HG02588 (cell line): Measurements from ENCODE around the gene CFLAR.
"Not testable (repeated sequence)": the region's sequence is repeated elsewhere in the genome, so short reads cannot be mapped to it uniquely, and the experiment has no call there.

Experiments used
- ATAC-seq: cut with Tn5 transposase; IDR thresholded peaks from one replicate; pipeline ENCODE4 v1.9.1; 2021; ENCODE audit warnings: mild to moderate bottlenecking, moderate library complexity; ENCODE audit not compliant: unreplicated experiment

The CFLAR gene

DNA sequence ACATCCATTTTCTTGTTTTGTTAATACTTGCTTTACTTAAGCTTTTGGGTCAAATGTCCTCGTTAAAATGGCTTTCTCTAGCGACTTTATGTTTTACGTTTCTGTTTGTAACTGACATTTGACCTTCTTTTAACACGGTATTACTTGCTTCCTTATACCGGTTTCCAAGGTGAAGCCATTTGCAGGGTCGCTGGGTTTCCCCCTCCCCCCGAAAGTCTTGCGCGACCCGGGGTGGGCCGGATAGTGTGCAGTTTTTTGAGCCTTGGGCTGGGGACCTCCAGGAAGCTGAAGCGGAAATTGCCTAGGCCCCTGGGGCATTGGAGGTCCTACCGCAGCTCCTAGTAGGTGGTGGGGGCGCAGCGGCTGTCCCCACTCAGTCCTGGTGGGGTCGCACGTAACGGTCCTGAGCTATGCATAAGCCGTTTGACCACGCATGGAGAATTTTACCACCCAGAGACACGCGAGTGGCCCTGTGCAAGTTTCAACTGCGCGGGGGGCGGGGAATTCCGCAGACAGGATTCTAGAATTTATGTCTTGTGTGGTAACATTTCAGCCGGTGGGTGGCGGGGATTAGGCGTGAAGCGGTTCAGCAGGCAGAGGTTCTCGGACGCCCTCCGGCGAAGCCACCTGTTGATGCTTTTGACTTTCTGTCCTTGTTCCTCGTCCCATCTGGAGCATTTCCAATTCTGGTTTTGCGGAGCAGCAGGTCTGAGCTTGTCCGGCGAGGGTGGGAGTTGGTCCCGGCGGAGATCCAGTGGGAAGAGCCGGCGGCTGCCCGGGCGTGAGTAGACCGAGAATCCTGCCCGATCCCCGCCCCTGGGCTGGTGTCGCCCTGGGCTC is 2.4 kb downstream of the CFLAR start:
- ATAC-seq: peak; percentile 41

DNA sequence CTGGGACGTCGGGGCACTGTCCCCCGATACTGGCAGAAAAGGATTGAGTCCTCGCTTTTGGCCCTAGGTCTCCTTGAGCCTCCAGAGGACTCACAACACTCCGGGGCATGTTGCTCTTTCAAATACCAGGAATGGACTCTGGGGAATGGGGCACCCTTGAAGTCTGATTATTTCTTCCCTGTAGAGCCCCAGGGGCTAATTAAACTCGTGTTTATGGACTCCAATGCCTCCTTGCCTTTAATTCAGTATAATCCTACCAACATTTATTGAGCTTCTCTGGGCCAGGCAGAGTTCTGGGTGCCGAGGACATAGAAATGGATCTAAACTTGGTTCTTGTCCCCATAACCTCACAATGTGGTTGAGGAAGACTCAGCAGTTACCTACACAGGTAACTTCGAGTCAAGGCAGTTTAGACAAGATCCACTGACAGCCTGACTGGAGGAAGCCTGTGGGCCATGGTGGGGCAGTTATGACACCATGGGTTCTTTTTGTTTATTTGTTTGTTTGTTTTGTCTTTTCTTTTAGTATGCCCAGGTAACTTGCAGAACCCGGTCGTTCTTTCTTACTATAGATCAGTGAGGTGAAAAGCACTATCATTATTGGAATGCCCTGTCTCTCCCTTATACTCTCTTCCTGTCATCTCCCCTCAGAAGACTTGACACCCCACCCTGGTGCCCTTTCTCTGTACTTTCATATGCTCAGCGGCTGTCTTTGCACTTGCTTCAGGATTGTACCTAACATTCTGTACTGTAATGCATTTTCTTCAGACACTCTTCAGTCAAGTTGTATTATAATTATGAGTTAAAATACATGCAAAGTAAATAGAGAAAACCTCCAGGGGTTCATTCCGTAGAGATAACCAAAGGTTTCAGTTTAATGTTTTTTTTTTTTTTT is 3.2 kb downstream of the CFLAR start:
- ATAC-seq: no peak

DNA sequence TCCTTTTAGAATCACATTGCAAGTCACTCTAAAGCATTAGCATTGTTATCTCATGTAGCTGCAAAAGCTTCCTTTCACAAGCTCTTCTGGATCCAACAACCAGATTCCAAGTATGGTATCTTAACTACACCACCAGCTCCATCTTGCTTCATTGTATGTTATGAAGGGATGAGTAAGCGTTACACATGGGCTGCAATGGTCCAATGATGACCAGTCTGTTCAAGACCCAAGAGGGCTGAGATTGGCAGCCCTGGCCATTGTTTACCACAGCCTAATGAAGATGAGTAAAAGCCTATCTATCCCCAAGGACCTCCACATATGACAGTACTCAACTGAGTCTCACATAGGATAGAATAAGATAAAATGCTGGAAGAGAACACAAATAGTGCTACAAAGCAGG is 6.3 kb downstream of the CFLAR start:
- no peak for ATAC-seq

DNA sequence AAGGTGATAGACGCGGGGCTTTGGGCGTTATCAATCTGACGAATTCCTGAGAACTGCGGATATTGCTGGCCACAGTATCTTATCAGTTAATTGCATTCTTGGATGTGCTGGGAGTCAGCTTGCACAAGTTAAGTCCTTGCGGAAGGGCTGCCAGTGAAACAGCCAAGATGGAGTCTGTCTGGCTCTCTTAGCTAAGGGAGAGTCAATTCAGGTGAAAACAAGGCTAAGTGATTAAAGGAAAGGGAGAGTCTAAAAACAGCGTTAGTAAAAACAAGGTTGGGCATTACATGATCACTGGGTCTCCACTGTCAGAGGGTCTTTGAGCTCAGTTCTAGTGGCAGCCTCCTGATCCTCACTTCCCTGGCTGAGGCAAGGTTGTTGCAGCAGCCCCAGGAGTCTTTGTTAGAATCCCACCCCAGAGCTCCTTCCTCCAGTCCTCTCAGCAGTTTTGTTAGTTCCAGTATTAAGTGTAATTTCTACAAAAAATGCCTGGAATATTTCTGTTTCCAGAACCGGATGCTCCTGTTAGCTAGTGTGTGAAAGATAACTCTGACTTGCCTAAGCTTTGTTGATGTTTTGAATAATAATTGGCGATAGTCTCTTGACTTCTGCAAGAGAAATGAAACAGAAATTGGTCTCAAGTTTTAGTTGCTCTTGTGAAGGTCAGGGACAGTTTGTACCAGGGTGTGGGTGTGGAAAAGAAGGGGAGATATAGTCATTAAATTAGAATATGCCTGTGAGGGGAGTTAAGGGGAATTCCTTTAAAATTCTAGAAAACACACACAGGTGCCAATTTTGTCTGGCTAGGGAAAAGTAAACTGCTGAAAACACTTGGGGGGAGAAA is 10.6 kb downstream of the CFLAR start:
- ATAC-seq: peak; percentile 24

DNA sequence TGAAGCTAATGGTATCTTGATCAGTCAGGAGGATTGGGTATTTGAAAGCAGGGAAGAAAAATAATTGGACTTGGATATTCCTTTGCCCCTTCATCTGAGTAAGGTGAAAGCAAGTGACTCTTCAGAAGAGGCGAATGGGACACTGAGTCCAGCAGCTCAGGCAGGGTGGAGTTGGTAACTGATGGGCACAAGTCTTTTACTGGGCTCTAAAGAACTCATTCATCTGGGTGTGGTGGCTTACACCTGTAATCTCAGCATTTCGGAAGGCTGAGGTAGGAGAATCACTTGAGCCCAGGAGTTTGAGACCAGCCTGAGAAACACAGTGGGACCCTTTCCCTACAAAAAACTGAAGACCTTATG is 11.2 kb downstream of the CFLAR start:
- no peak for ATAC-seq

DNA sequence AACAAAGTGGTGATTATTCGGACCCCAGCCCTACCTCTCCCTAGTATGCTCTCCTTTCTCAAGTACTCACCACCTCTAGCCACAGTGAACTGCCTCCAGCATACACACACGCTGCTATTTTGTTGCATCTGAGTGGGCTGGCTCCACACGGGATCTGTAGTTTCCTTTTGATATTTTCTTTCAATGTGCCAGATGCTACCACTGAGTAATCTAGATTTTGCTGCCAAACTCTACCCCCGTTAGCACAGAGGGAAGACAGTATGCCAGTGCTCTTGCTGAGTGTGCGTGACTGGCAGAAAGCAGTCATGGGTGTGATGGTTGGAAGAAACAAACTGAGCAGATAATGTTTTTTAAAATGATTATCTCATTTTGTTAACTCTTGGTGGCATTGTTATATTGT is 11.6 kb downstream of the CFLAR start:
- ATAC-seq: no peak

DNA sequence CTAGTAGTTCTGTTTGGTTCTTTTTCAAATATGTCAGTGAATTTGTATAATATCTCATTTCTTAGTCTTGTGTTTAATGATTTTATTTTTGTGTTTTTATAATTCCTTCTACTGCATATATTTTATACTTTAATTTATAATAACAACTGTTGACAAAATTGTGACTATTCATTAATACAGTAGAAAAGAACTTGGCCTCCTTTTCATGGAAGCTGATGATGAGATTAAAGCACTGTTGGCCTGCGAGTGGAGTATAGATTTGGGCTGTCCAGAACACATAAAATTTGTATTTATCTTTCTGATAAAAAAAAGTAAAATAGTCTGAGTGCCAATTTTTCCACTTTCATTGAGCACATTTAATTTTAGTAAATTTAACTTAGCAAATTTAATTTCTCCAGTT is 12.1 kb downstream of the CFLAR start:
- no peak for ATAC-seq

DNA sequence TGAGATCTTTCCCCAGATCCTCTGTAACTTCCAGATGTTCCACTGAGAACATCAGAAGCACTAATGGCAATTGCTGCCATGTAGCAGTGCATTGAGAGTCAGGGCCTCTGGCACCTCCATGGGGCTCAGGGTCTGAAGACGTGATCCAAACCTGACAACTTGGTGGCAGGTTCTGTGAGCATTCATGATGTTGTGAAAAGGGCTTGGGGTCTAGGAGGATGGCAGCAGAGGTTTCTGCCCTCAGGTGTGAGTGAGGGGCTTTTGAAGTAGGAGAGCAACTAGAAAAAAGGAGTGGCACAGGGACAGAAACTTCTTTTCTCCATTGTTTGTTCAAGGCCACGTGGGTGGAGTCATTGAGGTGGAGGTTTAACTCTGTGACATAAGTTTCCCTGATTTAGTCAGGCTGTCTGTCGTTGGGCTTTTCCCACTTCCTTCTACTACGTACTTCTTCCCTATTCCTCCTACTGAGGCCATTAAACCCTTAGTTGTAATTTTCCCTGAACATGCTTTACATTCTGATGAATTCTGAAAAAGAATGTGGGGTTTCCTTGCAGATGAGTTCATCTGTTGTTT is 13.1 kb downstream of the CFLAR start:
- ATAC-seq: no peak

DNA sequence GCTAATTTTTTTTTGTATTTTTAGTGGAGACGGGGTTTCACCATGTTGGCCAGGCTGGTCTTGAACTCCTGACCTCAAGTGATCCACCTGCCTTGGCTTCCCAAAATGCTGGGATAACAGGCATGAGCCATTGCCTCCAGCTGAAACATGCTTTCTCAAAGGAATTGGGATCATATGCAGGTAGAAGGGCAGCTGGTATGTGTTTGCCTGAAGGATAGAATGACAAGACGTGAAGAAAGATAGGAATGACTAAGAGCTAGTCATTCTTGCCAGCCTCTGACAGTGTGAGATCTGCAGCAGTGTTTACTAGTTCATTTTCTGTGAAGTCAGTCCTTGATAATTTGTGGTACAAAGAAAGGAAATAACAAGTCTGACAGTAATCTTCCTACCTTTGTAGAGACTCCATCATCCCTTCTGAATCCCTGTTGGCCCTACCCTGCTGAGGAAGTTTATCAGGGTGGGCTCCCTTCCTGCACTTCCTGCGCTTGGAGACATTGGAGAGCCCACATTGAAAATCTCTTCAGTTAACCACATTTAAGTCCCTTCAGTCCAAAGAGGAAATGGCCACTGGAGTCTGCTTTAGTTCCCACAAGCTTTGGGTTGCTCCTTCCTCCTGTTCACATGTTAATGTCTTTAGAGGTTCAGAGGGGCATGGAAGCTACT is 14.7 kb downstream of the CFLAR start:
- ATAC-seq: no peak

DNA sequence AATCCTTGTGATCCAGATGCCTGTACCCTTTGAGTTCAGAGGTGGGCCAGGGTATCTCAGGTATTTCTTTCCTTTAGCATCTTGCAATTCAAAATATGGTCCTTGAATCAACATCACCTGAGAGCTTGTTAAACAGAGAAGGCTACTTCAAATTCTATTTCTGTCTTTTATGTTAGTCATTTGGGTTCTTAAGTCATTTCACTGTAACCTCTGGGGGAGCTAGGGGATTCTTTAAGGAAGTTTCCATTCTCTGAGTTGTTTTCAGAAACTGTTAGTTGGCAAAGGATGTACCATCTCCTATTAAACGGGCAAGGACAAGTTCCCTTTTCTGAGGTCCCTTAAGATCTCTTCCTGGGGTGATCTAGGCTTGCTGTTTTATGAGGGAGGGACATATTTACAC is 16.6 kb downstream of the CFLAR start:
- ATAC-seq: no peak

DNA sequence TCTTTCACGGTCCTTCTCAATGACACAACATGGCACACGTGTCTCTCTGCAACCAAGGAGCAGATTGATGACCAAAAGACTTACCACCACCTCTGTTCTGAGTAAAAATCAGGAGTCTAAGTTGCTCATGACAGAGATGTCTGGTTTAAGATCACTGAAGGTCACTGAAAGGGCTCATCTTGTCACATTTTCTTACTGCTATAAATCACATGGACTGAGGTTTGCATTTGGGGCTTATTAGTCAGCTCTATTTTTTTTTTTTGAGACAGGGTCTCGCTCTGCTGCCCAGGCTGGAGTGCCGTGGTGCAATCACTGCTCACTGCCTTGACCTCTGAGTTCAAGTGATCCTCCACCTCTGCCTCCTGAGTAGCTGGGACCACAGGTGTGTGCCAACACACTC is 19.4 kb downstream of the CFLAR start:
- no peak for ATAC-seq

DNA sequence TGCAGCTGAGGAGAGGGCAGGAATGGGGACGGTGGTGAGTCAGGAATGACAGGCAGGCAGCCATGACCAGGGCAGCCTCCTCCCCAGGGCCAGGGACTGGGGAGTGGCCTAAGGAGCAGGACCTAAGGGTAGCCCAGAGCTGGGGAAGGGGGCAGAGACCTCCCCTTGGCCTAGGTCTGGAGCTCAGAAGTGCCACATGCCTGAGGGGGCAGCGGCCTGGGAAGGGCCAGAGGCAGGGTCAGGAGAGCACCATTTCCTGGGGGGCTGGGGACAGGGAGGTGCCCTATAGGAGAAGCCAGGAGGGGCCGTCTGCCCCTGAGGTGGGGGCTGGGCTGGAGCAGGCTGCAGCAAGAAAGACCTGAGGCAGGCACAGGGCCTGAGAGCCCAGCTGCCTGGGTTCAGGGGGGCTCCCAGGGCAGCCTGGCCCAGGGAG is 20.9 kb downstream of the CFLAR start:
- no peak for ATAC-seq

DNA sequence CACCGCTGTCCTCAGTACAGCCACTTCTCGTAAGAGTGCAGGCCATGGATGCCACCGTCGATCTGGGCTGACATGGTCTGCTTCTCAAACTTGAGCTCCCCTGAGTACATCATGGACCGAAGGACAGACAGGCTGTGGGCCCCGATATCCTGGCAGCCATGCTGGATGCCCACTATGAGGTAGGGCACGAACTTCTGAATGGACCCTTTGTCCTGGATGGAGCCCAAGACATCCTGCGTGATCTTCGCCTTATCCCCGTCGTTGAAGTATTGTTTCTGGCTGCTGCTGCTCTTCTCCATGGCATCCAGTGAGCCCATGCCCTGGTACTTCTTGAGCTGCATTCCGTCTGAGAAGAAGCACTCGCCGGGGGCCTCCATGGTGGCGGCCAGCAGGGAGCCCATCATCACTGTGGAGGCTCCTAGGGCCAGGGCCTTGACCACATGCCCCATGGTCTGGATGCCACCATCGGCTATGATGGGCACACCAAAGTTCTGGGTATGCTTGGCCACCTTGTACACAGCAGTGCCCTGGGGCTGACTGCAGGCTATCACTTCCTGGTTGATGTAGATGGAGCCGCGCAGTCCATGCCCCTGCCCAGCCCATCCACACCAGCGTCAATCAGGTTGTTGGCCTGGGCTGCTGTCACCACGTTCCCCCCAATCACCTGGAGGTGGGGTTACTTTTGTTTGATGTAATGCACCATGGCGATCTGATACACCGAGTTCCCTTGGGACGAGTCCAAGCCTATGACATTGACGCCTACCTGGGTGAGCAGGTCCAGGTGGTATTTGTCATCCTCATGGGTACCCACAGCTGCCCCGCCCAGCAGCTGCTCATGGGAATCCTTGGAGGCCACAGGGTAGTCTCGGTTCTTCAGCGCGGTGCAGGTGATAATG is 21.8 kb downstream of the CFLAR start:
- no peak for ATAC-seq

DNA sequence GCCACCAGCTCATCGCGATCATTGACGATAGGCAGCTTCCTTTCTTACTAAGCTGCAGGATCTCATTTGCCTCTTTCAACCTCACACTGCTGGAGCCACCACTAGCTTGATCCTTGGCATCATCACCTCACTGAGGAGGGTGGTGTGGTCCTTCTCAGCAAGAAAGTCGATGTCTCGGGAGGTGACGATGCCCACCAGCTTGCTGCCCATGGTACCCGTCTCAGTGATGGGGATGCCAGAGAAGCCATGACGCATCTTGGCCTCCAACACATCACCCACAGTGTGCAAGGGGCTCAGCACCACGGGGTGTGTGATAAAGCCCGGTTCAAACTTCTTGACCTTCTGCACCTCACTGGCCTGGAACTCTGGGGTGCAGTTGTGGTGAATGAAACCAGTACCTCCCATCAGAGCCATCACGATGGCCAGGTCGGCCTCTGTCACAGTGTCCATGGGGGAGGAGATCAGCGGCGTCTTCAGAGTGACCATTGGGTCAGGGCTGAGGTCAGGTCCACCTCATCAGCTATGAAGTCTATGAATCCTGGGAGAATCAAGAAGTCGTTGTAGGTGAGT is 22.5 kb downstream of the CFLAR start:
- no peak for ATAC-seq

DNA sequence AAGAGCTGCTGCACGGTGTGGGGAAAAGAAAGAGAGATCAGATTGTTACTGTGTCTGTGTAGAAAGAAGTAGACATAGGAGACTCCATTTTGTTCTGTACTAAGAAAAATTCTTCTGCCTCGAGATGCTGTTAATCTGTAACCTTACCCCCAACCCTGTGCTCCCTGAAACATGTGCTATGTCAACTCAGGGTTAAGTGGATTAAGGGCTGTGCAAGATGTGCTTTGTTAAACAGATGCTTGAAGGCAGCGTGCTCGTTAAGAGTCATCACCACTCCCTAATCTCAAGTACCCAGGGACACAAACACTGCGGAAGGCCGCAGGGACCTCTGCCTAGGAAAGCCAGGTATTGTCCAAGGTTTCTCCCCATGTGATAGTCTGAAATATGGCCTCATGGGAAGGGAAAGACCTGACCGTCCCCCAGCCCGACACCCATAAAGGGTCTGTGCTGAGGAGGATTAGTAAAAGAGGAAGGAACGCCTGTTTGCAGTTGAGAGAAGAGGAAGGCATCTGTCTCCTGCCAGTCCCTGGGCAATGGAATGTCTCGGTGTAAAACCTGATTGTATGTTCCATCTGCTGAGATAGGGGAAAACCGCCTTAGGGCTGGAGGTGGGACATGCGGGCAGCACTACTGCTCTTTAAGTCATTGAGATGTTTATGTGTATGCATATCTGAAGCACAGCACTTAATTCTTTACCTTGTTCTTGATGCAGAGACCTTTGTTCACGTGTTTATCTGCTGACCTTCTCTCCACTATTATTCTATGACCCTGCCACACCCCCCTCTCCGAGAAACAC is 23.2 kb downstream of the CFLAR start:
- not testable (repeated sequence) for ATAC-seq

DNA sequence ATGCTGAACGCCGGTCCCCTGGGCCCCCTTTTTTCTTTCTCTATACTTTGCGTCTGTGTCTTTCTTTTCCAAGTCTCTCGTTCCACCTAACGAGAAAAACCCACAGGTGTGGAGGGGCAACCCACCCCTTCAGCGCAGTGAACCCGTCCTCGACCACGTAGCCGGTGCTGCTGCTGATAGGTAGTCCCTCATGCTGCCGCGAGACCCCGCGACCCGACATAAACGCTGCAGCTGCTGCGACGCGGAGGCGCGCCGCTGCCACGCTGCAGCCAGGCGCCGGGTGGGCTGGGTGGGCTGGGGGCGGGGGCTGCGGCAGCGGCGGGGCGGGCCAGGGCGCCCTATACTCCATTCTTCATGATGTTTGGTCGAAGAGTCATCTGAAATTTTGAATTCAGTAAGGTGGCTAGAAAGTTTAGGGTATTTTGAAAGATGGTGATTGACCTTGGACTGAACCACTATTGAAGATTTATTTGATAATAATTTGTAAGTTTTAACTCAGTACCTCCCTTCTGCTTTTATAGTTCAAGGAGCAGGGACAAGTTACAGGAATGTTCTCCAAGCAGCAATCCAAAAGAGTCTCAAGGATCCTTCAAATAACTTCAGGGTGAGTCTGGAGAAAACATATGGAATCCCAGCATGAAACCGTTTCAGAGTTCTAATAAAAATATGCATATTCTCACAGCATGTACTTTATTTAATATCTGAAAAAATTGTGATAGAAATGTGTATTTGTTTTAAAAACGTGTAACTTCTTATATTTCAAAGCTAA is 24.1 kb downstream of the CFLAR start:
- ATAC-seq: no peak
